Right renal pelvis (tissue), 4 donors: Measurements from ENCODE around the gene IFNLR1. TPM values are rescaled to one million over a fixed set of nuclear protein-coding genes. Genes with fewer than 3 reads are reported as not detected.

Source experiments
- DNase-seq, 4 donors: peaks; one replicate each; pipeline ENCODE4 v3.0.0-alpha.2; 2013; ENCODE audit warnings: low read depth in 4 of 4, low spot score in 3 of 4, missing footprints in 1 of 4
- polyA plus RNA-seq, 4 donors: library from polyadenylated mRNA; unstranded; fragments of 120-200 nt; gene quantifications; one replicate each; pipeline ENCODE4 v1.2.1, GENCODE V29; 2013; ENCODE audit not compliant: insufficient read length in 4 of 4

The IFNLR1 gene
- polyA plus RNA-seq, 4 donors = 3.9 to 7.0 (median 5.1) TPM

DNA sequence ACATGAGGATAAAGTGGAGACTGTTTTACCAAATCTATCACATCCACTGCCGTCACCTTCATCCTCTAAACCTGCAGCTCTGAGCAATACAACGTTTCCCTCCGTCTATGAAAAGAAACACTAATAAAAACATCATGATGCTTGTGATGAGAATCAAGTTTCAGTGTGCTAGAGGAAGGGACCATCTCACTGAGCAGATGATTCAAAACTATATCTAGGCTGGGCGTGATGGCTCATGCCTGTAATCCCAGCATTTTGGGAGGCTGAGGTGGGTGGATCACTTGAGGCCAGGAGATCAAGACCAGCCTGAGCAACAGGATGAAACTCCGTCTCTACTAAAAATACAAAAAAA, 60.4 kb downstream of the IFNLR1 start:
- DNase-seq = no peak

DNA sequence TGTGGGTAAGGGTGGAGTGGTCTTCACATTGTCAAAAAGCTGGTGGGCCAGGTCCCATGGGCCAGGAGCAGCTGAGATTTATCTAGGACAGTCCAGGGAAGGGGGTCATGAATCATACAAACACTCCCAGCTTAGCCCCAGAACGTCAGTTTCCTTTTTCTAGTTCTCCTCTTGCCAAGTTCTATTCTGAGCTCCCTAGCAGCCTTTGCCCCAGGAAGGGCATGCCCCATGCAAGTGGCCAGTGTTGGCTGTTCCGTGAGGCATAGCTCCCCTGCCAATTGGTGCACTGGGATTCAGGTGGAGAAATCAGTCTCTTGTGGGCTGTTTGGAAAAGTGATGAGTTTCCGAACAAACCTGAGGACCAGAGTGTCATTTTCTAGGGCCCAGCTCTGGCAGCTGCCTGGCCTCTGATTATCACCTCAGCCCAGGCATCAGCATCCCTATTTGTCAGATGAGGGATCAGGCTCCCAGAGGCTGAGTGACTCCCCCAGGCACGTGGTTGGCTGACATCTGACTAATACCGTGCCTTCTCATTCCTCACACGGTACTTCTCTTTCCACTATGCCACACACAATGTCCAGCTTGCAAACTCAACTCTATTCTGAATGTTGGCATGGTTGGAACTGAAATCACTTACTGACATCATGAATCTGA, 60.9 kb downstream of the IFNLR1 start:
- DNase-seq = no peak

DNA sequence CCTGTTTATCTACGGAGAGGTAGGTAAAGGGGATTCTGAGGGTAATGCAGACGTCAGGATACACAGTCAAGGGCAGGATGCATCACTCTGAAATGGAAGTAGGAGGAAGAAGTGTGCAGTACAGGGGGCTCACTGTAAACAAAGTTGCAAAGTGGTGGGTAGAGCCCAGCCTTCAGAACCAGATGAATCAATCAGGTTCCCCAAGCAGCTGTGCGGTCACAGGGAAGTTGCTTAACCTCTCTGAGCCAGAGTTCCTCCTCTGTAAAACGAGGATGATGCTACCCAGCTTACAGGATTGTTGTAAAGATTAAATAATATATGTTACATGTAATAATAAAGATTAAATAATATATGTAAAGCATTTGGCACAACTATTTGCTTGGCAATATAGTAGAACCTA, 61.6 kb downstream of the IFNLR1 start:
- DNase-seq = no peak

DNA sequence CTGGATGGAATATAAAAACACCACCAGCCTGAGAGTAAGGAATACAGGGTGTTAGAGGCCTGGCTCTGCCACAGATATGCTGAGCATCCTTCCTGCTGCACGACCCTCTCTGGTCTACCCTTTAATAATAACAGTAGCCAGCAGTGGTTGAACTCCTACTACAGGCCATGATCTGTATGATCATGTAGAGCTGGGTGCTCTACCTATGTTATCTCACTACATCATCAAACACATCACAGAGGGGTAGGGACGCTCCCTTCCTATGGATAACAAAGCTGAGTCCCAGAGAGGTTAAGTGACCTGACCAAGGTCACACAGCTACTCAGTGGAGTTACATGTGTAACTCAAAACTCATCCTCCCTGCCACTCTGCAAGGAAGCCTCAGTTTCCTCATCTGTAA, 62.1 kb downstream of the IFNLR1 start:
- DNase-seq = no peak

DNA sequence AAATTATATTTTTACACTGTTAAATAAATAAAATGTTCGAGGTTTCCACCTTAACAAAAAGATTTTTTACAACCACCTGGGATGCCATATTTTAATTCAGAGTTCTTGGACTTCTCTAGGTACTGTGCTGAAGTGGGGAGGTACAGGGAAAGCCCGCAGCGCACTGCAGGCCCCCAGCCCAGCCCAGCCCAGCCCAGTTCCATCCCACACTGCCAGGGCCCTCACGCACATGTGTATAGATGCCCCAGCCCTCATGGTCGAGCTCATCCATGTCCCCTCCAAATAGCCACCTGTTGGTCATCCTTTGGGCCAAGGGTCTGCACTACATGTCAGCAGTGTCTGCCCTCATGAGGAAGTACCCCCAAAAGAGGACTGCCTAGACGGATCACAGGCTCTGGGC, 63.5 kb downstream of the IFNLR1 start:
- no peak for DNase-seq

DNA sequence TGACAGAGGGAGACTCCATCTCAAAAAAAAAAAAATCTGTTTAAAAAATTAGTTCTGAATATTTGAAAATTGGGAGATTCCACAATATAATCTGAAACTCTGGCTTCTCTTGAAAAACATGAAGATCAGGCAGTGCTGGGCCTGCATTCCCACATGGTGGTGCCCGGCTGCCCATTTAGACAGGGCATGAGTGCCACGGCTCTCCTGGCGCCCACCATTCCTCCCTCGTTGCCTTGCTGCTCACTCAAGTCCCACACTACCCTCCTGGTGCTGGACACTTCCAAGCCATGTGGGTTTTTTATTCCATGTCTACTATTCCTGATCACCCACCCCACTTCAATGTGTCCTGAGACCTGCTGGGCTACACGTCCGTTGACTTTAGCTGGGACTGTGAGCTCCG, 64.3 kb downstream of the IFNLR1 start:
- DNase-seq = no peak

DNA sequence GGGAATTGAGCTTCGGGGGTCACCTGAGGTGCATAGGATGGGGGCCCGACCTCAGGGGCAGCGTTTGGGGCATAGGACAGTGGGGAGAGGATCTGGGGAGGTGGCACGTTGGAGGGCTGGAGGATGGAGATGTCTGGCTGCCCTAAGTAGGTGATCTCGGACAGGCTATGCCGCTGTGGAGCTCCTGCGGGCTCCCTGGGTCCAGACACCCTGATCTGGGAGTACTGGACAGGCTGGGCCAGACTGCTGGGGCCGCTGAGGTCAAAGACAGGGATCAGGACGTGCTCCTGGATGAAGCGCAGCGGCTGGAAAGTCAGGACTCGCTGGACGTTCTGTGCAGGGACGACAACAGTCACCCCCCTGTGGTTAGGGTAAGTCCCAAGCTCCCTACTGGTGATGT, 65.7 kb downstream of the IFNLR1 start:
- no peak for DNase-seq

DNA sequence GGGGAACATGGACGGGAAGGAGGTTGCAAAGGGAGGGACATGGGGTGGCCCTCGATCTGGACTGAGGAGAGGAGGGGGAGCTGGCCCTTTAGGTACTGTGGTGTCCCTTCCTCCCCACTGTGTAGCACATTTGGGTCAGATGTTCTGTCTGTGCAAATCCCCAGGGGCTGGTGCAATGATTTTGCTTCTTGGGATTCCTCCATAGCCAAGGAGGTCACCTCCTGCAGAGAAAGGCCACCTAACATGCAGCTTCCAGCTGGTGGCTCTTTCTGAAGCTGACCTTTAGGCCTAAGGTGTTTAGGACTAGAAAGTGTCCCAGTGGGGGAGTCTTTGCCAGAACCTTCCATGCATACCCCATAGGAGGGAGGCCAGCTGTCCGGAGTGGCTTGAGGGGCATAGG, 66.1 kb downstream of the IFNLR1 start:
- DNase-seq = no peak

DNA sequence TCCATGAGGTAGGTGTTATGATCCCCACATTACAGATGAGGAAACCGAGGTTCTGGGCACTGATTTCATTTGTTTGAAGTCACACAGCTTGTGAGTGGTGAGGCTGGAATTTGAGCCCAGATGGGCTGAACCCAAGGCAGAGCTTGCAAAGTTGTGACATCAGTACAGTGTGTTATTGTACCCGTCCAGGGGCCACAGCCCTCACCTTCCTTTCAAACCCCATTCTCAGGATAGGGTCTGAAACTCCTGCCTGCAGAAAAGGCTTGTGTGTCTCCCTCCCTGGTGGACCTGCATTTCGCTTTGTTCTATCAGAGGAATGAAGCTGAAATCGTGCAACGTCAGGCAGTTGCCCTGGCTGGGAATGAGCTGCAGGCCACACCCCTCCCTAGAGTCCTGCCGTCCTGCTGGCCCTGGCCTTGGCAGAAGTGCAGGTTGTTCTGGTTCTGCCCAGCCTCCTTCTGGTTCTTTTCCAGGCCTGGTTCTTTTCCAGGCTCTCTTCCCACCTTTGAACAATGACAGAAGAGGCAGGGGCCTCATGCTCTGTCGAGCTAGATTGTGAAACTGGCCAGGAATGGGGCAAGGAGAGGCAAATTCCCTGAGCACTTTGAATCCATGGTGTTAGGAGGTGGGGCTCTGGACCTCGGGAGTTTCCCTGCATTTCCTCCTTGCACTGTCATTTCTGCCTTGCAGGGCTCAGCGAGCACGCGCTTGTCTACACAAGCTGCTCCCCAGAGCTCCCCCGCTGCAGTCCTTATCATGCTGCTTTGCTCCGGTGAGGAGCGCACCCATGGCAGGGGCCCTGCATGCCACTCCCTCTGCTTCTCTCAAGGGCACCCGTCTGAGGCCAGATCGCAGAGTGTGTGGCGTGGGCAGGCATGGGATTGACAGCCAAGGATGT, 67.0 kb downstream of the IFNLR1 start:
- no peak for DNase-seq

DNA sequence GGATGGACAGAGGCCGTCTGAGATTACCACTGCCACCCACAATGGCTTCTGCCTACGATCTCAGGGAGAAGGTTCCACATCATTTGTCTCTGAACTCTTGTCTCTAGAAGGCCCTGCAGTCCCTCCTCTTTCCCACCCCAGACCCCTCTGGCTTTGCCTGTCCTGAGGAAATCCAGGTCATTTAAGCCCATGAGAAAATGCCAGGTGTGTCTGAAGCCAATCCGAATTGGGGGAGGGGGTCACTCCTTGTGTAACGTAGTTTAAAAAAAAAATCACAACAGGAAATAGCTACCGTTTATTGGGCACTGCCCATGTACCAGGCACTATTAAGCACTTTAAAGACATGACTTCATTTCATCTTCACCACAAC, 67.6 kb downstream of the IFNLR1 start:
- DNase-seq = no peak

DNA sequence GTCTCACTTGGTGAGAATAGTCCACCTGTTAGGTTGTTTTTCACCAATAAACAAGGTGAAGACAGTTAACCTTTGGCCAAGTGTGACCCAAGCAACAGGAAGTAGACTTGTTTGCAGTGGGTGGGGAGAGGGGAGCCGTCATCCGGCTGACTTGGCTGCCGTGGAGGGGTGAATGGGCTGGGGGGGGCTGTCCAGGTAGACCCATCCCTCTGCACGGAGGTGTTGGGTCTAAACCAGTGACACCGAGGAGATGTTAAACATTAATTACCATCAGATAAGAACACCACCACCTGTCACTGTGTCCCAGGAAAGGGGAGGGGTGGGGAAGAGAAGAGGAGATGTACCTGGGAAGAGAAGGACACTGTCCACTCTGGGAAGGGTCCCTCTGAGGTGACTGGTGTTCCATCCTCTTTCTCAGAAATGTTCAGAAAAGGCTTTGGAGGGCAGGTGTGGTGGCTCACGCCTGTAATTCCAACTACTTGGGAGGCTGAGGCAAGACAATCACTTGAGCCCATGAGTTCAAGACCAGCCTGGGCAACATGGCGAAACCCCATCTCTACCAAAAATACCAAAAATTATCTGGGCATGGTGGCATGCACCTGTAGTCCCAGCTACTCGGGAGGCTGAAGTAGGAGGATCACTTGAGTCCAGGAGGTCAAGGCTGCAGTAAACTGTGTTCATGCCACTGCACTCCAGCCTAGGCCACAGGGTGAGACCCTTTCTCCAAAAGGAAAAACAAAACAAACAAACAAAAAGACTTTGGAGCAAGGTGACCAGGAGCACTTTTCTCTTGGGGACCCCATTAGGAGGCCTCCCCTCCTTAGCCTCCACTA, 68.5 kb downstream of the IFNLR1 start:
- DNase-seq = no peak

DNA sequence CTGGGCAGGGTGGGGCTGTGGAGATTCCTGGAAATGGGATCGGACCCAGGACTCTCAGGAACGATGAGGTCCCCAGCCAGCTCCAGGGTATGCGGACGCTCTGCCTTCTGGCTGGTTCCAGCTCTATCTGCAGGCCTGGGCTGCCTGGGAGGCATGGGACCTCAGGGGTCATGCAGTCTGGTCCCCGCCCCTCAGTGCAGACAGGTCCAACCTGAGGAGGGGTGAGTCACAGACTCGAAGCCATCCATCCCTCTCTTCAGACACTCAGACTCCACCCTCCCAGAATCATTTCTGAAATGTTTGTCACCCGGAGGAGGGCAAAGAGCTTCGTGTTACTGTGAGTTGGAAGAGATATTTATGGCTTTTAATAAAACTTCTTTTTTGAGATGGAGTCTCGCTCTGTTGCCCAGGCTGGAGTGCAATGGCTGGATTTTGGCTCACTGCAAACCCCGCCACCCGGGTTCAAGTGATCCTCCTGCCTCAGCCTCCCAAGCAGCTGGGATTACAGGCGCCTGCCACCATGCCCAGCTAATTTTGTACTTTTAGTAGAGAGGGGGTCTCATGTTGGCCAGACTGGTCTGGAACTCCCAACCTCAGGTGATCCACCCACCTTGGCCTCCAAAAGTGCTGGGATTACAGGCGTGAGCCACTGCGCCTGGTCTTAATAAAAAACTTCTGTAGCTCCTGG, 69.2 kb downstream of the IFNLR1 start:
- DNase-seq = no peak

DNA sequence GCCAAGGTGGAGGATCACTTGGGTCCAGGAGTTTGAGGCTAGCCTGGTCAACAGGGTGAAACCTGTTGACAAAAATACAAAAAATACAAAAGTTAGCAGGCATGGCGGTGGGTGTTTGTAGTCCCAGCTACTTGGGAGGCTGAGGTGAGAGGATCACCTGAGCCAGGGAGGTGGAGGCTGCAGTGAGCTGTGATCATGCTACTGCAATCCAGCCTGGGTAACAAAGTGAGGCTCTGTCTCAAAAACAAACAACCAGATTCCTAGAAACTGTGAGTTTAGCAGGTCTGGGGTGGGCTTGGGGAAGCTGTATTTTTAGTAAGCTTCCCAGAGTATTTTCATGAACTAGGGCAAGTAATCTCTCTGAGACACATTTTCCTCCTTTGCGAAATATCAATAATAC, 70.0 kb downstream of the IFNLR1 start:
- no peak for DNase-seq

DNA sequence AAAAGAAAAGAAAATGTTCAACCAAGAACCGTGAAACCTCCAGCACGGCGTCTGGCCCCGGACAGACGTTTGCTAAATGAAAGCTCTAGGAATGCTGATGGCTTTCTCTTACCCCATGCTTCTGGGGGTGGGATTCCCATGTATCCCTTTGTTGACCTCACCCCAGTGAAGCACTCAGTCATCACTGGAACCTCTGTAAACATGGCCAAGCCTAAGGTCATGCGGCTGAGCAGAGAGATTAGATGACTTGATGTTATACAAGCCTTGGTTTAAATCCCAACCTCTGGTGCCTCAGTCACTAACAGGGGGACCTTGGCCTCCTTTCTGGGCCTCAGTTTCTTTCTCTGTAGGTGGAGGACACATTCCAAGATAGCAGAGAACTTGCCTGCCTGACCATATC, 72.3 kb downstream of the IFNLR1 start:
- DNase-seq = no peak

DNA sequence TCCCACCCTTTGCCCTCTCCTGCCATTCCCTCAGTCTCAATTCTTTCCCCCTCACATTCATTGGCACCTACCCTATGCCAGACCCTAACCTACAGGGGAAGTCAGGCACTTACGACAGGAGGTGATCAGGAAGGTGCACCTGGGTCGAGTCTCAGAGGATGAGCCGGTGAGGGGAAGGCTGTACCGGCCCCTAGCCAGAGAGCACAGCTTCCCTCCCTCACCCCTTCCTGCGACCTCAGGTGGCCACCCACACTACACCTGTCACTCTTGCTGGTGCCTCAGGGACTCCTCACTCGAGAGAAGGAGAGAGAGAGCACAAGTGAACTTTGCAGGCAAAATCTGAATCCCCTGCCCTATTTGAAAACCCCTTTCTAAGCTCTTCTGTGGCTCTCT, 73.5 kb downstream of the IFNLR1 start:
- no peak for DNase-seq

DNA sequence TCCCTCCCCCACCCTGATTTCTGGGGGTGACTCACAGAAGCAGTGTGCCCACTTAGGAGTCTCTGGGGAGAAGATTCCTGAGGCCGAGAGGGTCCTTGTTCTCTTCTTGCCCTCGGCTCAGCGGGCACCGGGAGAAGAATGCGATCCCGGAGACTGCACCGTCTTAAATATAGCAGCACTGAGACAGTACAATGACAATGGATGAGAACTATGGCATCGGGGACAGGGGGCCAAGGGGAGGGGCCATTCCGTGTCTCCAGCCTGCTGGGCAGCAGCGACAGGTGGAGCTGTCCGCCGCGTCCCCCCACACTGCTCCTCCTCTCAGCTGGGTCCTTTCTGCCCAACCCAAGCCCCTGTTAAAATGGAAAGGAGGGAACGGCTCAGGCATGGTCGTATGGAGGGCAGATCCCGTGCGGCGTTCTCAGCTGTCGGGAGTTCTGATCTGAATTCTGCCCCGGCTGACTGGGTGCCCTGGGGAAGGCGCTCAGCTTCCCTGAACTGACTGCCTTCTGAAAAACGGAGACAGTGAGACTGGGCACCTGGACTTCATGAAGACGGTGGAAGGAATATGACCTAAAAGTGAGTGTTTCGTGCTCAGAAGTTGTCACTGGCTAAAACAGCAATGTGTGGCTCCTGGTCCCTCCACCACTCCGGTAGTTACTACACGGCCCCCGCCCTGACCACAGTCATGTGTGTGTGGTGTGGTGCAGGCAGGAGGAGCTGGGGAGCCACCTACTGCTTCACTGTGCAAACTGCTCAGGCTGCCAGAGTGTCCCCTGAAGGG, 74.9 kb downstream of the IFNLR1 start, which contains the start of gene MYOM3:
Gene MYOM3 (minus strand): TSS at position 140 of the 784 bp plus-strand sequence. CDS start 3,499 bp downstream, outside the sequence.
- DNase-seq = no peak

DNA sequence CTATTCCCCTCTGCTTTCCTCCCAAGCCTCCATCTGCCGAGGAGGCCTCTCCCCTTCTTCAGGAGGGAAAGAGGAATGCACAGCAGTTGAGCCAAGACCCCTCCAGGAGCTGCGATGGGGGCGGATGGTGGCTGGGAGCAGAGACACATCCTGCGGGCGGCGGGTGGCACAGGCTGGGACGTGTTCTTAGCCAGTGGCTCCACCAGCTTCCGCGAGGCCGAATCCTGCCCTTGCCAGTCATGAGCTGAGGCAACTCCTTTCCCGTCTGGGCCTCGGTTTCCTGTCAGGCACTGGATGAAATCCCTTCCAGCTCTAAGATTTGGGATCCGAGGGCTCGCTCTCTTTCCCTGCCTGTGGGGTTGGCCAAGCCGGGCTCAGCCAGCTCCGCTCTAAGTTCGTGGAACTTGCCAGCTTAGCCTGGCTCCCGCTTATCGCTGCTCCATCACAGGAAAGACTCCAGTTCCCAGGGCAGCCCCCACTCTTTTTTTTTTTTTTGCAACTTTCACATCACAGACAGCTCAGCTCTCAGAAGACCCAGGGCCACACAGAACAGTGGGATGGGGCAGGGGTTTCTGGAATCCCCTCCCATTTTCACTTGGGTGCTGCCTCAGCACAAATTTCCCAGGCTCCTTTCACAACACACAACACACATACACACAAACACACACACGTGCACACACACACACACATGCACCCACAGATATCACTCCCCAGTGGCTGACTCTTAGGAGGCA, 75.7 kb downstream of the IFNLR1 start:
- DNase-seq = no peak

DNA sequence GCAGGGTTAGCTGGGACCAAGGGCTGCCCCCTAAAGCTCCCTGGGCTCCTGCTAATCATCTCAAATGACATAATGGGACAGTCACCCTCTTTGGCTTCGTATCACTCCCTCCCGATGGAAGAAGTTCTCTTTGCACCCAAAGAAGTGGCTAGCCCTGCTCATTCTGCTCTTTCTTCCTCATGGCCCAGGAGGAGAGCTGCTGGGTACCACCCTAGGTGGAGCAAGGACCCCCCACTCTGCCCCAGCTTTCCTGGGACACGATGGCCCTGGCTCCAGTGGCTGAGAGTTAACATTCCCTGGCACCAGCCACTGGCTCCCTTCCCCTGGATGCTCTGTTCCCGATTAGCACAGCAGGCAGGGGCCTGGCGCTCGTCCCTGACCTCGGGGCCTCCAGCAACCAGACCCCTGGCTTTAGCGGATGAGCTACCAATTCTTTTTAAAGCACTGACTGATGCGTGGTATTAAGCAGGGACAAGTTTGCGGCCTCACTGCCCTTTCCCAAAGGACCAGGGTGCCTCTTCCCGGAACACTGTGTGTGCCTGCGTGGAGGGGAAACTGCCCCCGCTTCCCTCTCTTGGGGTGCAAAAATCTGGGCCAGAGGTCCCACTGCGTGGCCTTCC, 76.3 kb downstream of the IFNLR1 start:
- DNase-seq = no peak
